HG03139 (cell line): ENCODE data around the gene DTNA.
"Not testable (repeated sequence)": the region's sequence is repeated elsewhere in the genome, so short reads cannot be mapped to it uniquely, and the experiment has no call there.

ENCODE experiments used
- ATAC-seq: cut with Tn5 transposase; IDR thresholded peaks from one replicate; pipeline ENCODE4 v1.9.1; 2021; ENCODE audit not compliant: unreplicated experiment

Gene DTNA

DNA sequence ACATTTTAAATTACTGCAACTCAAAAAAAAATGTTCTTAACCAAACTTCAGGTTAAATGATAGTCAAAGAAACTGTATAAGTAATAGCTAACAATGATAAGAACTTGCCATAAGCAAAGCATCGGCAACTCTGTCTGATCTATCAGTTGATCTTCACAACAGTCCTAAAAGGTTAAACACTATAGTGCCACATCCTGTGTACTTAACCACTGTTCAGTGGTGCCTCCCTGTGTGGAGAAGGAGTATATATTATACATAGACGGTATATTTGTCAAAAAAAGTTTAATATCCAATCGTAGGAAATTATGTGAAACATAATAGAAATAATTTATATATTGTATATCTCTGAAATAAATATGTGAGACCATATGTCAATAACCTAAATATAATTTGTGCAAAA, 13.0 kb downstream of the DTNA start:
- no peak for ATAC-seq

DNA sequence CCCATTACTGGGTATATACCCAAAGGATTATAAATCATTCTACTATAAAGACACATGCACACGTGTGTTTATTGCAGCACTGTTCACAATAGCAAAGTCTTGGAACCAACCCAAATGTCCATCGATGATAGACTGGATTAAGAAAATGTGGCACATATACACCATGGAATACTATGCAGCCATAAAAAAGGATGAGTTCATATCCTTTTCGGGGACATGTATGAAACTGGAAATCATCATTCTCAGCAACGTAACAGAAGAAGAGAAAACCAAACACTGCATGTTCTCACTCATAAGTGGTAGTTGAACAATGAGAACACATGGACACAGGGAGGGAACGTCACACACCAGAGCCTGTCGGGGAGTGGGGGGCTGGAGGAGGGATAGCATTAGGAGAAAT, 15.6 kb downstream of the DTNA start:
- ATAC-seq, result not testable (repeated sequence)

DNA sequence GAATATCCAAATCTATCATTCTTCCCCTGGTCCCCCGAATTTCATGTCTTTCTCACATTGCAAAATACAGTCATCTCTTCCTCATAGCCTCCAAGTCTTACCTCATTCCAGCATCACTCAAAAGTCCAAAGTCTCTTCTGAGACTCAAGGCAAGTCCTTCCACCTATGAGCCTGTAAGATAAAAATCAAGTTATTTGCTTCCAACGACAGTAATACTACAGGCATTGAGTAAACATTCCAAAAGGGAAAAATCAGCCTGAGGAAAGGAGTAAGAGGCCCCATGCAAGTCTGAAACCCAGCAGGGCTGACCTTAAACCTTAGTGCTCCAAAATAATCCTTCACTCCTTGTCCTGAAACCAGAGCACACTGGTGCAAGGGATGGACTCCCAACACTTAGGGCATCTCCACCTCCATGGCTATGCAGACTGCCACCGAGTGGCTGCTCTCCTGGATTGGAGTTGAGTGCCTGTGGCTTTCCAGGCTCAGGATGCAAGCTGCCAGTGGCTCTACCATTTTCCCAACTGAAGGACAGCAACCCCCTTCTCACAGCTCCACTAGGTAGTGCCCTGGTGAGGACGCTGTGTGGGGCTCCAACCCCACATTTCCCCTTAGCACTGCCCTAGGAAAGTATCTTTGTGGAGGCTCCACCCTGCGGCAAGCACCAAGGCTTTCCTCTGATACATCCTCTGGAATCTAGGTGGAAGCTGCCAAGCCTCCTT, 16.3 kb downstream of the DTNA start:
- no peak for ATAC-seq

- ATAC-seq, result no peak
These were observed 19.2 kb downstream of the DTNA start for GRCh38 chr18:34729264-34729663.

DNA sequence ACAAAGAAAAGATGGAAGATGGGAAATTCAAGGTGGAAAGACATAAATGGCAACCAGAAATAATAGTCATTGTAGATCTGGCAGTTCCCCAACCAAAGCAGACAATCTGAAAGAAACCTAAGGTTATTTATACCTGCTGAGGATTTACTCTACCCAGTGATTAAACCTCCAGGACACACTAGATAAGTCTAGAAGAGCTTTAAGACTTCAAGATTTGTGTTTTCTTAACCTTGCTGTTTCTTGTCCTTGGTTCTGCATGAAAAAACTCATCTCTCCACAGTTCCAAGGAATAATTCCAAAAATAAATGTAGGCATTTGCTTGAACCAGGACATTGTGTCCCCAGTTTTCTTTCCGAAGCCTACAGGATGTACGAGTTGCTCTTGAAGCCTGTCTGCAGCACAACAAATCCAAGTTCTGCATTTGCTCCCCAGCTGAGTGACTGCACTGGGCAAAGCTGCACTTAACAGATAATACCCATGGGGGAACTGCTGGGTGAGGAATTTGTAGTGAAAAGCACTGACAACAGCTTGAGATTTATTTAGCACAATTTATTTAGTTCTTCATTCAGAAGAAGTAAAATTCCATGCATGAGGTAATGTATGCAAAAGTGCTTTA, 19.8 kb downstream of the DTNA start:
- ATAC-seq, result no peak

GRCh38 chr18:34730774-34731173, 20.7 kb downstream of the DTNA start:
- ATAC-seq, result no peak

- ATAC-seq, result no peak
These were observed 24.0 kb downstream of the DTNA start for GRCh38 chr18:34734056-34734455.

GRCh38 chr18:34734526-34734925, 24.4 kb downstream of the DTNA start:
- ATAC-seq, result not testable (repeated sequence)

GRCh38 chr18:34738175-34738894, 28.2 kb downstream of the DTNA start:
- no peak for ATAC-seq

DNA sequence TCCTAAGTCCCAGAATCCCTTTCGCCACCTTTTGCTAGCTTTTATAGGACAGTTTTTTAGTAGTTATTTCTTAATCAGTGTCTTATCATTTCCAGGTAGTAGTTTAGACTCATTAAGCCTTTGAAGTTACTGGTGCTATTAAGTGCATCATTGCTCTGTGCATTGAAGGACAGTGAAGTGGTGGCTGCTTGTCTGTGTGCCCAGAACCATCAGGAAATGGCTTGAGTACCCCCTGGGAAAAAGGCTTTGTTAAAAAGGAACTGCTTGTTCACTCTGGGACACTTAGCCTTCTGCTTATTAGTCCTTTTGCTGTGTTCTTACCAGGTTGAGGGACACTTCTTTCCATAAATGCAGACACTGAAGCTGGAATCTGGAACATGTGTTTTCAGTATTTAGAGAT, 30.0 kb downstream of the DTNA start:
- no peak for ATAC-seq

DNA sequence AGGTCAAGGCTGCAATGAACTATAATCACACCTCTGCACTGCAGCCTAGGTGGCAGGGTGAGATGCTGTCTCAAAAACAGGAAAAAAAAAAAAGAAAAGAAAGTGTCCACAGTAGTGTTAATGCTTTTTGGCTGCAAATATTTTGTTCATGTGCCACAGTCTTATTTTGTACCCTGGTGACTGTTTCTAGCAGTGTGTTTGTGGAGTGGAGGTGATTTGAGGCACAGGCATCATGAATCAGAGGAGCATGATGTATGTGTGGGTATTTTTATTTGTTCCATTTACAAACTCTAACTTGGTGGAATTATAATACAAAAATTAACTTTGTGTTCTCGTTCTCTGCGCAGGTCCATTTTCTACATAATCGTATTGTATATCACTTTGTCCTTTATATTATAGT, 30.6 kb downstream of the DTNA start:
- no peak for ATAC-seq

DNA sequence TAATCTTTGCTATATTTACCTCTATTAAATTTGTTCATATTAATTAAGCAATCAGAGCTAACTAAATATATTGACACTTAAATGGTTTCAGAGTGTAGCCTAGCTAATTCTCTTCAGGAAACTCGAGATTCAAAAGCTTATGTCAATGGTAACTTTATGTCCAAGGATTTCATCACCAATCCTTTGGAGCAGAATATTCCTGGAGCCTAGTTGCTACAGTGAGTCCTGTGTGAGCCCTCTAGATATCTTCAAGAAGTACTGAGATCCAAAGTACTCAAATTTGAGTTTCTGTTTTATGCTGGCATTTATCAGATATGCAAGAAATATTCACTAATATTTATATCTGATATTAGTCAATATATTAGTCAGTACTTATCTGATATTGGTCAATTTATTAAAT, 31.3 kb downstream of the DTNA start:
- no peak for ATAC-seq

GRCh38 chr18:34742891-34743341, 32.8 kb downstream of the DTNA start:
- no peak for ATAC-seq

DNA sequence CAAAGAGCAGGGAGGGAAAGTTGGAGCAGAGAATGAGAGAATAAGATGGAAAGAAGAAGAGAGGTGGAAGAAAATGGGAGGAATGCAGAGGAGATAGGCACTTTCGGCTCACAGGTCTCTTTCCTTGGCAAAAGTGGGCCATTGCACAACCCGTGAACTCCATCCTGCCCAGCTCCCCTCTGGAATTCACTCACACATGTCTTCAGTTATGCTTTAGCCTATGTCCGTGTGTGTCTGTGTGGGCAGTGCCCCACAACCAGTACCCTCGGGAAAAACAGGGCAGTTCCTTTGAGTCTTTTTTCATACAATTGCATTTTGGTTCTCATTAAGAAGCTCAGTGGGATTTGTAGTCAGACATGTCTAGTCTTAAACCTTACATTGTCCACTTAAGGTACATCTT, 34.5 kb downstream of the DTNA start:
- no peak for ATAC-seq

DNA sequence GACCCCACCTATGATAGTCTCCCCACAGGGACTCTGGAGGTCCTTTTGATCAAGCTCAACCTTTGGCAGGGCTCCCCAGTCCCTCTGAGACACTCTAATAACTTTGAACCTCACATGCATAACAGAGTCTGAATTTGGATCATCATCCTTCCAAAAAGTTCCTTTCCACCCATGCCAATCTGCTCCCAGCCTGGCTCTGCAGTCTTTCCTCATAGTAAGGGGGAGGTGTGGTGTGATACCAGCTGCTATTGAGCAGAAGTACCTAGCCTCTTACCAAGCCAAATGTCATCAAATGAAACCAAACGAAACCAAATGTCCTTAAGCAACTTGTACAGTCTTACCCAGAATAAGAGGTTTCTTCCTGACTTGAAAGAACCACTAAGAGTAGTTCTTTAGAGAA, 36.5 kb downstream of the DTNA start:
- no peak for ATAC-seq

- ATAC-seq, result no peak
These were observed 39.6 kb downstream of the DTNA start for GRCh38 chr18:34749721-34750120.

- ATAC-seq, result no peak
These were observed 42.0 kb downstream of the DTNA start for GRCh38 chr18:34752056-34752455.

DNA sequence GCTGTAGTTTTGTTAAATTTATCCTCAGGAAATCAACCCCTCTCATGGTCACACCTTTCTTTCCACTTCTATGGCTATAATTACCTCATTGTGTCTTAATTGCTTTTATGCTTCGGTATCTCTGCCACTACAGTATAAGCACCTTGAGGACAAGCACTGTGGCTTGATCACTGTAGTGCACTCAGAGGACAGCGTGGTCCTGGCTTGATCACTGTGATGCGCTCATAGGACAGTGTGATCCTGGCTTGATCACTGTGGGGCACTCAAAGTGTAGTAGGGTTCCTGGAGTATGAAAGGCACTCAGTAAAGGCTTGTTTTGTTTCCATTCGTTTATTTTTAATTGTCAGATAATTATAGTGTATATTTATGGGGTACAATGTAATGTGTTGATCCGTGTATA, 44.2 kb downstream of the DTNA start:
- ATAC-seq, result no peak

DNA sequence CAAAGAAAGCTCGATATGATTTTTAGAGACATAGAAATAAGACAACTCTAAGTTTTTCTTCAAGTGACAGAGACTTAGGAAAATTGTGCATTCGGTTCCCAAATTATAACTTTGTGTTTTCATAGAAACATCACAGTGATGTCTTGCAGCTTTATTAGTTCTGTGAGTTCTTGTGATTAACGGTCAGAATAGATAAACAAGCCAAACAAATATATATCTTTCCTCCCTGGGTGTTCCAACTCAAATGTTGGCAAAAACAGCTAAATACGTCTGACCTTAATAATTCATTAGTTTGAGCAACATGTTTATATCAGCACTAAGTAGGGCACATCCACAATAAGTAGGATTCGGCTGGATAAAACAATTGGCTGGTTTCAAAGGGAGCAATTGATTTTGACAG, 47.6 kb downstream of the DTNA start:
- ATAC-seq, result no peak

DNA sequence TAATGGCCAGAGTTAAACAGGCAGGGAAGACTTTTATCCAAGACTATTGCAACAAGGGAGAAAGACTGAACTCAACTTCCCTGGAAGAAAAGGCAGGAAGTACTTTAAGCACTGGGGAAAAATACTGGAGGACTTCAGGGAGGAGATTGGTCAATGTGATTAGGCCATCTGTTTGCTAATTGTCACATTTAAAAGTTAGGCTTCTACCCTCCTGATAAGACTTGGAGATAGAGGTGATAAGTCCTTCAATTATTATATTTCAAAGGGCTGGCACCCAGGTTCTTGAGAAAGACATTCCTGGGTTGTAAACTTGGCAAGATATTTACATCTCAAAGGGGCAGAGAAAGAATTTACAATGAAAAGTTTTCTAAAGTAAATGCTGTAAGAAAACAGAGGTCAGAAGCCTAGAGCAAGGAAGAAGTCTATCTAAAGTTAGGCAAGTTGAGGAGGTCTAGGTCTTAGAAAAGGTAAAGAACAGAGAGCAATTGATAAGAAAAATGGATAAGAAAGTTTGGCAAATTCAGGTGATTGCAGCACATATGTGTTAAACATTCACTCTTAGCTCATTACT, 48.4 kb downstream of the DTNA start:
- ATAC-seq, result no peak

DNA sequence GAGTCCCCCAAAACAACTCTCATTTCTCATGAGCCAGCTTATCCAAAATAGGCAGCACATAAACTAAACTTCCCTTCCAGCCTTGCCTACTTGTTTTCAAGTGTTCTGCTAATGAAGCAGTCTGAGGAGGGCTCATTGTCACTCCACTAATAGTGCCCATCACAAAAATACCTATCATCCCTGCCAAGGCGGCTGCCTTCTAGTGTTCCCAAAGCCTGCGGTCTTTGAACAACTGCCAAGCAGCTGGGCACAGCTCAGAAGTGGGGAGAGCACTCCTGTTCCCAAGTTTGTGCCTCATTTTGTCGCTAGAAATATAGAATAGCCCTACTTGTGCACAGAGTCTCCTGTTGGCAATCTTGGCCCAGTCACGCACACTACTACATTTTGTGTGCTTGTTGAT, 50.3 kb downstream of the DTNA start:
- ATAC-seq, result no peak

DNA sequence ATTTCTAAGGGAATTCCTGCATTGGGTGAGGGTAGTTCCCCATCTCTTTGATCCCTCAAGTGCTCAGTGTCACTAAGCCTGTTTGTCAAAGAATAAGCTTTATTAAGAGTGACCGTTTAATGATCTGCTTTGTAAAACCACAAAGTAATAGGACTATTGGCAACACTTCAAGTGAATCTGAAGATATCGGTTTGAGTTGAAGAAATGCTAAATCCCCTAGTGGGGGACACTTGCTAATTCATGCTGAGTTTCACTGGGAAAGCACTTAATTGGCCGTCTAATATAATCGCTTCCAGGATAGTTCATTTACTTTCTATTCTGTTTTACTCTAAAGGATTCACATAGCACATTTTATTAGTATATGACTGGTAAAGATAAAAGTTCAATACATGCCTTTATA, 54.4 kb downstream of the DTNA start:
- ATAC-seq, result no peak
